HG02943 (cell line): ENCODE results near the gene SHC1.
"Not testable (repeated sequence)": the region's sequence is repeated elsewhere in the genome, so short reads cannot be mapped to it uniquely, and the experiment has no call there.

ENCODE experiments used
- ATAC-seq: cut with Tn5 transposase; IDR thresholded peaks from one replicate; pipeline ENCODE4 v1.9.1; 2021; ENCODE audit warnings: mild to moderate bottlenecking, low read depth, moderate library complexity; ENCODE audit not compliant: unreplicated experiment

SHC1 gene

GRCh38 chr1:154996966-154997701 is 26.6 kb upstream of the SHC1 start:
- no peak for ATAC-seq

GRCh38 chr1:154995301-154995983 is 24.9 kb upstream of the SHC1 start:
- not testable (repeated sequence) for ATAC-seq

DNA sequence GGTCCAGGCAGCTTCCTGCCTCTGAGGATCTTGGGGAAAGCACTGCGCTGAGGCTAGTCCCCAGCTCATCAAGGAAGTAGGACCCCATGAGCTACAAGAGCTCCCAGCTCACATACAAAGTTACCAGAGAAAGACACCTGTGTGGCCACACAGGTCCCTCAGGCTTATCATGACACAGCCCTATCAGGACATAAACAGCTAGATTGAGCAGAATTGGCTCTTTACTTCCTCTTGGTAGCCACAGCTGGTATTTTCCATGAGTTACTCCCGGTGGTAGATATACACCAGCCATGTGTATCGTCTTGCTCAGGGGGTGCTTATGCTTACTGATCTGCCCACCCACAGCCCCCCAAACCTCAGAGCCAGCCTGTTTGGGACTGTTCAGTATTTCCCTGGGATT is 24.0 kb upstream of the SHC1 start:
- ATAC-seq, result no peak

- no peak for ATAC-seq
Observed at GRCh38 chr1:154994269-154994587, 23.7 kb upstream of the SHC1 start.

DNA sequence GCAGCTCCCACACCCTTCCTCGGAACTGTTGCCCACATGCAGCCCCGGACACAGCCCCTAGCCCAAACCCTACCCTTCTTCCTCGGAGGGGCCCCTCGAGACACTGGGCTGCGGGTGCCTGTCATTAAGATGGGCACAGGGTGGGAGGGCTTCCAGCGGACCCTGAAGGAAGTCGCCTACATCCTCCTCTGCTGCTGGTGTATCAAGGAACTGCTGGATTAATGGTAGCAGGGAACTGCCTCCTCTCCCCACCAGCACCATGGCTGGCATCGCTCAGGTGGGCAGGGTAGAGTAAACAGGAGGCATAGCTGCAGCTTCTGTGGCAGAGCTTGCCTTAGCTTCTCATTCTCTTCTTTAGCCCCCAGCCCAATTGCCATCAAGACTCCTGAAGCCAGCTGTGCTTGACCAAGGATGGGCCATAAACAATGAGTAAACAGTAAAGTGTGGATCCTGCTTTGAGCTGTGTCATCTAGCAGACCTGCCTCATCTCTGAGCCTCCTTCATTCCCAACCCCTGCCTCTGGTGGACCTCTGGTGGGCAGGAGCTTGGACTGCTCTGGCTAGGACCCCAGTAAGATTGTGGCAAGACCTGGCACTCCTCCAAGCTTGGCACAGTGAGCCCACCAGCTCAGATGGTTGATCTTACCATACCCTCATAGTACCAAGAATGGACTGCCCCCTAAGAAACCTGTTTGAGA is 23.2 kb upstream of the SHC1 start, which contains the start of gene LENEP:
LENEP (plus strand) TSS at position 15 of the 697 bp plus-strand sequence; CDS start at position 37, 22 bp downstream.
- no peak for ATAC-seq

- ATAC-seq, result no peak
Observed at GRCh38 chr1:154992721-154993571, 22.4 kb upstream of the SHC1 start.

GRCh38 chr1:154990276-154990675 is 19.7 kb upstream of the SHC1 start:
- no peak for ATAC-seq

- no peak for ATAC-seq
Observed at GRCh38 chr1:154989195-154989860, 18.8 kb upstream of the SHC1 start.

DNA sequence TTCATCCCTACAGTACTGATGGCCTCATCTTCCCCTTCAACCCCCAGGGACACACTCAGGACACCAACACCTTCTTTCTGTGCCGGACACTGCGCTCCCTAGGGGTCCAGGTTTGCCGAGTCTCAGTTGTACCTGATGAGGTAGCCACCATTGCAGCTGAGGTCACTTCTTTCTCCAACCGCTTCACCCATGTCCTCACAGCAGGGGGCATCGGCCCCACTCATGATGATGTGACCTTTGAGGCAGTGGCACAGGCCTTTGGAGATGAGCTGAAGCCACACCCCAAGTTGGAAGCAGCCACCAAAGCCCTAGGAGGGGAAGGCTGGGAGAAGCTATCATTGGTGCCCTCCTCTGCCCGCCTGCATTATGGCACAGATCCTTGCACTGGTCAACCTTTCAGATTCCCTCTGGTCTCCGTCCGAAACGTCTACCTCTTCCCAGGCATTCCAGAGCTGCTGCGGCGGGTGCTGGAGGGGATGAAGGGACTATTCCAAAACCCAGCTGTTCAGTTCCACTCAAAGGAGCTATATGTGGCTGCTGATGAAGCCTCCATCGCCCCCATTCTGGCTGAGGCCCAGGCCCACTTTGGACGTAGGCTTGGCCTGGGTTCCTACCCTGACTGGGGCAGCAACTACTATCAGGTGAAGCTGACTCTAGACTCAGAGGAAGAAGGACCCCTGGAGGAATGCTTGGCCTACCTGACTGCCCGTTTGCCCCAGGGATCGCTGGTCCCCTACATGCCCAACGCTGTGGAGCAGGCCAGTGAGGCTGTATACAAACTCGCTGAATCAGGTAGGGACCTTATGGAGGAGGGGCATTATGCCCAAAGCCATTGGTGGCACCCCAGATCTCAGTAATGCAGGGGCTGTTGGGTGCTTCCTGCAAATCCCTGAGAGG is 17.8 kb upstream of the SHC1 start:
- ATAC-seq, result no peak

DNA sequence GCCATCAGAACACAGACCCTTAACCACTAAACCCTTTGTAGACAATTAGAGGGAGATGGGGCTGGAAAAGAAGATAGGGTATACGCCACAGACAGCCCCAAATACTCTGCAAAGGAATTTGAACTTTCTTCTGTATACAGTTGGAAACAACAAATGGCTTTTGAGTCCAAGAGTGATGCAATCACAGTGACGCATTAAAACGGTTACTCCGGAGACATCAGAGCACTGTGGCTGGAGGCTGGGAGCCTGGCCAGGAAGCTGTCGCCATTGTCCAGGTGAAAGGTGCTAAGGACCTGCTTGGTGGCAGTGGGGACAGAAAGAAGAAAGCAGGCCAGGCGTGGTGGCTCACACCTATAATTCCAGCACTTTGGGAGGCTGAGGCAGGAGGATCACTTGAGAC is 16.8 kb upstream of the SHC1 start:
- ATAC-seq, result no peak

DNA sequence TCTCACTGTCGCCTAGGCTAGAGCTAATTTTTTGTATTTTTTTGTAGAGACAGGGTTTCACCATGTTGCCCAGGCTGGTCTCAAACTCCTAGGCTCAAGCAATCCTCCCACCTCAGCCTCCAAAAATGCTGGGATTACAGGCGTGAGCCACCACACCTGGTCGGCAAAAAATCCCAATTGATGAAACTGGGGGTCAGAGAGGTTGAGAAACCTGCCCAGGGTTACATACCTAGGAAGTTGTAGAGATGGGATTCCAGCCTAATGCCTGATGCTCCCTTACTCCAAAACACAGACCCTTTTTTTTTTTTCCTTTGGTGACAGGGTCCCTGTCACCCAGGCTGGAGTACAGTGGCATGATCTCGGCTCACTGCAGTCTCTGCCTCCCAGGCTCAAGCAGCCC is 16.2 kb upstream of the SHC1 start:
- ATAC-seq, result not testable (repeated sequence)

DNA sequence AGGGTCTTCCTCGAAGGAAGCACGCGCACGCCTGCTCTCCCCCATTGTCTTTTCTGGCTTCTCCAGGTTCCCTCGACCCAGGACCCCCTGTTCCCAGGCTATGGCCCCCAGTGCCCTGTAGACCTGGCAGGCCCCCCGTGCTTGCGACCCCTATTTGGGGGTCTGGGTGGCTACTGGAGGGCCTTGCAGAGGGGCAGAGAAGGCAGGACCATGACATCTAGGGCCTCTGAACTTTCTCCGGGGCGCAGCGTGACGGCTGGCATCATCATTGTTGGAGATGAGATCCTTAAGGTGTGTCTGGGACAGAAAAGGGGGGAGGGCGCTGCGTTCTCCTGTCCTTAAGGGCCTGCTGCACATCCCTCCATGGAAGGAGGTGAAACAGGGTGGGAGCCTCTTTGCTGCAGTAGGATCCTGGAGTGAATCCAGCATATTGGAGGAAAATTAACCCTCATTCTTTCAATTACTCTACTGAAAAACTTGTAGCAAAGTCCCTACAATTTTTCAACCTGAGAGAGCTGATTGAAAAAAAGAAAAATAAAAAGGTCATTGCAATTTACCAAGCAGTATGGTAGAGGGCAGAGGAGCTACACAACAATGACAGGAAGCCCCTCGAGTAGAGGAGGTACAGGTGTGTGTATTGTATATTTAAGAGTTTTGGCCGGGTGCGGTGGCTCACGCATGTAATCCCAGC is 13.4 kb upstream of the SHC1 start:
- no peak for ATAC-seq

DNA sequence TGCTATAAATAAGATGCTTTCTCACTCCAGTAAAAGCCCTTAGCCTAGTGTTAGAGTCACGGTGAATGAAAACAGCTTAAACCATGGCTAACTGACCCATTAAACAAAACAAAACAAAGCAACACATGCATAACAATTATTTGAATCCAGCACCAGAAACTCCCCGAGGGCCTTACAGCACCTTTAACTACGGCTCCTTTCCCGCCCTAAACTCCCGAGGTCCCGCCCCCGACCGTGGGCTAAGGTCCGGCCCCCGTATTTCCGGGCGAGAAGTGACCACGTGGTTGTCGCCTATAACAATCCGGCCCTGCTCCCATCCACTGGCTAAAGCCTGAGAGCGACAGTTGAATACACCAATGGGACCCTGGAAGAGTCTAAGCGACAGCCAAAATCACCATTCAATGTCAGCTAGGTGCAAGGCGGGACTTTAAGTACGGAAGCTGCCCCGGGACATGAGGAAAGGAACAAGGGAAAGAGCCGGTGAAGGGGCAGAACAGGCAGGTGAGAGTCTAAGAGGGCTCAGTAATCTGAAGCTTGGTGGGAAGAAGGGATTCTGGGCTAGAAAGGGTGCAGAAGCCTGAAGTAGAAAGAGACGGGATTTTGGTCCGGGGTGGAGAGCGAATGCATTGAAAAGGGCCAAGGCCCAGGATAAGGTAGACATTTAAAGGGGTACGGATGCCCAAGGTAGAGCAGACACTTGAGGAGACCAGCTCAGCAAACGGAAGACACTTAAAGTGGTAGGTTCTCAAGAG is 12.5 kb upstream of the SHC1 start, which contains the start of gene FLAD1:
FLAD1 (plus strand) TSS at position 448 of the 752 bp plus-strand sequence. CDS start 351 bp downstream, outside the sequence.
- peak; percentile 97 for ATAC-seq

- no peak for ATAC-seq
Observed at GRCh38 chr1:154982341-154982740, 11.8 kb upstream of the SHC1 start.

DNA sequence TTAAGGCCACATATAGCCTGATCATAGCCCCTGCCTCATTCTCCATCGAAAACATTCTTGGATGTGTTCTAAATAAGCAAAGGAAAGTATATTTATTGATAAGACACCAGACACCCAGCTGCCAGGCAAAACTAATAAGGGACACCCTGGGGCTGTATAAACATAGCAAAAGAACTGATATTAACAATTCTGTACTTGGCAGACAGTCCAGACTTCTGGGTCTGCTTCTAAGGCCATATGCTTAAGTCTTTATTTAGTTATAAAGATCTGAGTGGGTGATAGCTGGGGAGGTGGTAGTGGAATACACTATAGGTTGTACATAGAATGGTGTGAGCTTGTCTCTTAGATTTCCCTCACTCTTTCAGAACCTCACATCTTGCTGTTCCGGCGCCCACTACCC is 7.8 kb upstream of the SHC1 start:
- no peak for ATAC-seq

- not testable (repeated sequence) for ATAC-seq
Observed at GRCh38 chr1:154977762-154978161, 7.2 kb upstream of the SHC1 start.

DNA sequence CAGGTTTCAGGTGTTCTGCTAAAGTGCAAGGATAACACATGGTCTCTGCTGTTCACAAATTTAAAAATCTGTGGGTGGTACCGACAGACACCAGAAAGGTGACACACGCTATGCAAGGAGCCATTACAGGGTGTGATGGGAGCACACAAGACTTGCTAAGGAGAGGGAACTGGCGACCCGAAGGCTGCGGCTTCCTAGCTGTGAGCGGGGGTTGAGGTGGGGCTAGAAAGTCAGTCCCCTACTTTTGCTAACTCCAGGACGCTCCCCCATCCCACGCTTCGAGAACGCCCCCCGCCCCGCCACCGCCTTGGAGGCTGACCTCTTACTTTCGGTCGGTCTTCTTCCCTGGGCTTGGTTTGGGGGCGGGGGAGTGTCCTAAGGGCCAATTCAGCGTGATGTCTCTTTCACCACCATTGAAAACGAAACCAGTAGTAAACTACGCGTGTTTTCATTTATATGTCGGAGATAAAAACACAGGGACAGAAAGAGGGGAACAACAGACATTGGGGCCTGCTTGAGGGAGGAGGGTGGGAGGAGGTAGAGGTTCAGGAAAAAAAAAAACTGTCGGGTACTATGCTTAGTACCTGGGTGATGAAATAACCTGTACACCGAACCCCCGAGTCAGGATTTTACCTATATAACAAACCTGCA is 5.0 kb upstream of the SHC1 start:
- no peak for ATAC-seq
